ENCODE results near the gene BID. TPM values are rescaled to one million over a fixed set of nuclear protein-coding genes. Genes with fewer than 3 reads are reported as not detected.

BID gene
- total RNA-seq (12.5 TPM), polyA plus RNA-seq (ENCODE audit: insufficient read depth, low read depth, low replicate concordance) (10.6 TPM)
- long read RNA-seq, donor 1, partial matches to known transcripts, result 0 of 6 reads
- long read RNA-seq, donor 1, other reads (novel, unspliced or antisense), result 0 of 6 reads
- long read RNA-seq, donor 2, transcript BID-215 (6 exons, 2,199 nt), result major isoform, 8 of 10 reads
- long read RNA-seq, donor 2, partial matches to known transcripts, result 0 of 10 reads
- long read RNA-seq, donor 2, other reads (novel, unspliced or antisense), result 0 of 10 reads
- long read RNA-seq, donor 3, transcript BID-215 (6 exons, 2,199 nt), result major isoform, 8 of 10 reads
- long read RNA-seq, donor 3, partial matches to known transcripts, result 0 of 10 reads
- long read RNA-seq, donor 3, other reads (novel, unspliced or antisense), result 0 of 10 reads
- long read RNA-seq, donor 4, transcript BID-215 (6 exons, 2,199 nt), result major isoform, 8 of 9 reads
- long read RNA-seq, donor 4, partial matches to known transcripts, result 0 of 9 reads
- long read RNA-seq, donor 4, other reads (novel, unspliced or antisense), result 0 of 9 reads
- long read RNA-seq, donor 5, result 0 reads
- long read RNA-seq, donor 6, transcript BID-215 (6 exons, 2,199 nt), result major isoform, 9 of 16 reads
- long read RNA-seq, donor 6, partial matches to known transcripts, result 5 of 16 reads
- long read RNA-seq, donor 6, other reads (novel, unspliced or antisense), result 0 of 16 reads
- long read RNA-seq, donor 7, transcript BID-215 (6 exons, 2,199 nt), result major isoform, 6 of 10 reads
- long read RNA-seq, donor 7, partial matches to known transcripts, result 0 of 10 reads
- long read RNA-seq, donor 7, other reads (novel, unspliced or antisense), result 3 of 10 reads
- long read RNA-seq, donor 8, transcript BID-215 (6 exons, 2,199 nt), result major isoform, 6 of 11 reads
- long read RNA-seq, donor 8, partial matches to known transcripts, result 0 of 11 reads
- long read RNA-seq, donor 8, other reads (novel, unspliced or antisense), result 0 of 11 reads
- long read RNA-seq, donor 9, partial matches to known transcripts, result 0 of 2 reads
- long read RNA-seq, donor 9, other reads (novel, unspliced or antisense), result 0 of 2 reads
- long read RNA-seq, donor 10, partial matches to known transcripts, result 0 of 7 reads
- long read RNA-seq, donor 10, other reads (novel, unspliced or antisense), result 0 of 7 reads

DNA sequence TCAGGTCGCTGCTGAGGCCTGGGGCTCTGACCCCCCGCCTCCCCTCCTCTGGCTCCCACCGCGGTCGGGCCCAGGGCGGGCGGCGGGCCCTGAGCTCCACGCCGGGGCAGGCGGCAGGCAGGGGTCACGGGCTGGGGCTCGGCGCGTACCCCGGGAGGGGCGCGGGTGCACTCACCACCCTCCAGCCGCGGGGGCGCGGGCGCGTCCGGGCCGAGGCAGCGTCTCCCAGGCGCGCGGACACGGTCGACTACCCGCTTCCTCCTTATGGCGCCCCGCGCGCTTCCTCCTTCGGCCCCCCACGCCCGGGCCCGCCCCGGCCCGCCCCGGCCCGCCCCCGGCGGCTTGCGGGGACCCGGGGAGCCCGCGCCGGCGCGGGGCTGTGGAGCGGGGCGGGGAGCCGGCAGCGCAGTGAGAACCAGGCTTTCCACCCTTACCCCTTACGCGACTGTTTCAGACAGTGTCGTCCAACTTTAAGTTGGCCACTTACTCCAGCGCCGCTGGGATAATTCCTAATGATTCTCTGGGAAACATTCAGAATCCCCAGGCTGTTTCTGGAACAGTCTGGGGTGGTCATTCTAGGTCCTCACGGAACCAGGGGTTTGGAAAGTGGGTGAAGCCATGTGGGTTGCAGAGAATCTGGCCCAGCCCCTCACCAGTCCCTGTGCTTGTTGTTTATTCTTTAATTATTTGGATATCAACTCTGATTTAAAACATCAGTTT lies at the start of gene BID:
Gene BID (minus strand): TSS at position 264 of the 720 bp plus-strand sequence. CDS start 24,353 bp downstream, outside the sequence.
- intact Hi-C loops (cut with DNase I), result no loop called here
- peak within 1 kb of the TSS in 1 of 3 donors; percentile 55 for H3K9ac ChIP-seq (ENCODE audit: low read length in 3 of 3)
- no peak within 1 kb of the TSS for H3K27ac ChIP-seq (ENCODE audit: low read depth in 2 of 2, low read length in 2 of 2)
- H3K4me1 ChIP-seq (ENCODE audit: control insufficient read depth in 2 of 3, insufficient read depth in 2 of 3, low read depth in 1 of 3, low read length in 3 of 3), result peaks cover 0 to 7% (median 0%) of the 10 kb centered on the region in 3 donors
- peak; percentile 43 to 85 (median 73) for DNase-seq
- H3K9me3 ChIP-seq (ENCODE audit: control insufficient read depth in 2 of 3, insufficient read depth in 1 of 3, low read length in 3 of 3), result no peaks in the 10 kb centered on the region
- H3K4me3 ChIP-seq (ENCODE audit: low read length in 3 of 3), result peak within 1 kb of the TSS; percentile 20 to 47 (median 47)
- TF ChIP-seq, protein P1, sequence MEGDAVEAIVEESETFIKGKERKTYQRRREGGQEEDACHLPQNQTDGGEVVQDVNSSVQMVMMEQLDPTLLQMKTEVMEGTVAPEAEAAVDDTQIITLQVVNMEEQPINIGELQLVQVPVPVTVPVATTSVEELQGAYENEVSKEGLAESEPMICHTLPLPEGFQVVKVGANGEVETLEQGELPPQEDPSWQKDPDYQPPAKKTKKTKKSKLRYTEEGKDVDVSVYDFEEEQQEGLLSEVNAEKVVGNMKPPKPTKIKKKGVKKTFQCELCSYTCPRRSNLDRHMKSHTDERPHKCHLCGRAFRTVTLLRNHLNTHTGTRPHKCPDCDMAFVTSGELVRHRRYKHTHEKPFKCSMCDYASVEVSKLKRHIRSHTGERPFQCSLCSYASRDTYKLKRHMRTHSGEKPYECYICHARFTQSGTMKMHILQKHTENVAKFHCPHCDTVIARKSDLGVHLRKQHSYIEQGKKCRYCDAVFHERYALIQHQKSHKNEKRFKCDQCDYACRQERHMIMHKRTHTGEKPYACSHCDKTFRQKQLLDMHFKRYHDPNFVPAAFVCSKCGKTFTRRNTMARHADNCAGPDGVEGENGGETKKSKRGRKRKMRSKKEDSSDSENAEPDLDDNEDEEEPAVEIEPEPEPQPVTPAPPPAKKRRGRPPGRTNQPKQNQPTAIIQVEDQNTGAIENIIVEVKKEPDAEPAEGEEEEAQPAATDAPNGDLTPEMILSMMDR (IDR thresholded peaks at IDR 0.05; ENCODE audit: borderline replicate concordance, extremely low read depth, insufficient read depth), result no peak
- FAIRE-seq, result no peak
- no peaks in the 10 kb centered on the region for H3K36me3 ChIP-seq (ENCODE audit: control insufficient read depth in 2 of 3, insufficient read depth in 3 of 3, low read length in 3 of 3)
- H3K27me3 ChIP-seq (ENCODE audit: control insufficient read depth, insufficient read depth, low read length), result no peaks in the 10 kb centered on the region

DNA sequence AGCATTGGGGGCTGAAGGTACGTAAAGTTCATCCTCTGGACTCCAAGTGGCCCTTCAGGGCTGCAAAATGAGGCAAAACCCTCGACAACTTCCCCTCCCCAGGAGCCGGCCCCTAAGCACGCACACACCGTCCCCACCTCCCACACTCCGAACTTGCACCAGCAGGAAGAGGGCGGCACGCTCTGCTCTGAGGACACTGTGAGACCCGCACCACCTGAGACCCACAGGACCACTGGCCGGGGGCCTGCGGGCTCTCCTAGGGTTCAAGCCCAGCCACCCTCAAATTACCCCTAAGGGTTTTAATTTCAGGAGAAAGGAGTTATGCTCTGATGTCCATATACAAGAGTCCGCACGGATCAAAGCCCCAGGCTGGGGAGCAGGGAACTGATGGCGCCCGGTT lies 49.7 kb upstream of the BID start:
- Histone ChIP-seq H3K4me1 (ENCODE audit: control insufficient read depth in 2 of 3, insufficient read depth in 2 of 3, low read depth in 1 of 3, low read length in 3 of 3) (no peaks in the 10 kb centered on the region), H3K36me3 (ENCODE audit: control insufficient read depth in 2 of 3, insufficient read depth in 3 of 3, low read length in 3 of 3) (peaks cover 0 to 25% (median 24%) of the 10 kb centered on the region in 3 donors), H3K9me3 (ENCODE audit: control insufficient read depth in 2 of 3, insufficient read depth in 1 of 3, low read length in 3 of 3) (no peaks in the 10 kb centered on the region), H3K9ac (ENCODE audit: low read length in 3 of 3) (no peak overlapping the region), H3K27ac (ENCODE audit: low read depth in 2 of 2, low read length in 2 of 2) (no peak overlapping the region), H3K27me3 (ENCODE audit: control insufficient read depth, insufficient read depth, low read length) (no peaks in the 10 kb centered on the region), H3K4me3 (ENCODE audit: low read length in 3 of 3) (no peak overlapping the region)
- DNase-seq (no peak), FAIRE-seq (no peak)
- intact Hi-C loops (cut with DNase I), result loop anchor here (10.0 kb wide), 2 partner anchors 51 to 251 kb away; partner anchors contain the start of gene PEX26
- TF ChIP-seq, protein P1 (IDR thresholded peaks at IDR 0.05; ENCODE audit: borderline replicate concordance, extremely low read depth, insufficient read depth), result no peak

DNA sequence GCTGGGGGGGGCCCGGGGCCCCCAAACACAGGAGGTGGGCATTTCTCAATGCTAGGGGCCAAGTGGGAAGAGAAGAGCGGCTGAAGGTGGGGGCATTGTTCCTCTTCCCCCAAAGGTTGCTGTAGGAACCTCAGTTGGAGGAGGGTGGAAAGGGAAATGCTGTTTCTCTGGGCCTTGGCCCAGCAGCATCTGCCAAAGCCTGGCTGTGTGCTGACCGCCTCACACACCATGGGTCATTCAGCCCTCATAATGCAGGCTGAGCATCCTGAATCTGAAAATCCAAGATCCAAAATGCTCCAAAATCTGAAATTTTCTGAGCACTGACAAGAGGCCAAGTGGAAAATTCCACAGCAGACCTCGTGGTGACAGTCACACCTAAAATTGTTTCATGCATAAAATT lies 49.0 kb upstream of the BID start:
- FAIRE-seq (no peak), DNase-seq (no peak)
- H3K9ac ChIP-seq (ENCODE audit: low read length in 3 of 3), result no peak overlapping the region
- no peaks in the 10 kb centered on the region for H3K27me3 ChIP-seq (ENCODE audit: control insufficient read depth, insufficient read depth, low read length)
- no peak overlapping the region for H3K27ac ChIP-seq (ENCODE audit: low read depth in 2 of 2, low read length in 2 of 2)
- no peak overlapping the region for H3K4me3 ChIP-seq (ENCODE audit: low read length in 3 of 3)
- intact Hi-C loops (cut with DNase I), result loop anchor here (10.0 kb wide), 2 partner anchors 52 to 252 kb away; partner anchors contain the start of gene PEX26
- TF ChIP-seq, protein P1 (IDR thresholded peaks at IDR 0.05; ENCODE audit: borderline replicate concordance, extremely low read depth, insufficient read depth), result no peak
- H3K36me3 ChIP-seq (ENCODE audit: control insufficient read depth in 2 of 3, insufficient read depth in 3 of 3, low read length in 3 of 3), result peaks cover 0 to 22% (median 18%) of the 10 kb centered on the region in 3 donors
- H3K4me1 ChIP-seq (ENCODE audit: control insufficient read depth in 2 of 3, insufficient read depth in 2 of 3, low read depth in 1 of 3, low read length in 3 of 3), result no peaks in the 10 kb centered on the region
- H3K9me3 ChIP-seq (ENCODE audit: control insufficient read depth in 2 of 3, insufficient read depth in 1 of 3, low read length in 3 of 3), result no peaks in the 10 kb centered on the region
